Measurements from ENCODE around the gene IFI35.

IFI35 gene

DNA sequence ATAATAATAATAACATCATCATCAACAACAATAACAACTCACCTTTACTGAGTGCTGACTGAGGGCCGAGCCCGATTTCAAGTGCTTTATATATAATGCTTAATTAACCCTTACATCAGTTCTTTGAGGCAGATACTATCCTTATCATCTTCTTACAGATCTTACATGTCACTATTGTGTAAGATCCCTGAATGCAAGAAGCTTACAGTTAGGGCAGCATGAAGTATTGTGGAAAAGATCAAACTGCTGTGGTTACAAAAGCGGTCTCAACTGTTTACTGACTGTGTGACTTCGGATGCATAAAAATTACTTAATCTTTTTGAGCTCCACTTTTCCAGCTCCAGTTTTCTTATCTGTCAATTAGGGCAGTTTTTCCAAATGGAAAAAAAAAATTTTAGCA, 12.3 kb downstream of the IFI35 start:
- no peak for DNase-seq (ENCODE audit: low read depth)
- H3K4me3 ChIP-seq (ENCODE audit: control insufficient read depth, low read depth, low read length) = no peak overlapping the region
- TF ChIP-seq, protein P1, sequence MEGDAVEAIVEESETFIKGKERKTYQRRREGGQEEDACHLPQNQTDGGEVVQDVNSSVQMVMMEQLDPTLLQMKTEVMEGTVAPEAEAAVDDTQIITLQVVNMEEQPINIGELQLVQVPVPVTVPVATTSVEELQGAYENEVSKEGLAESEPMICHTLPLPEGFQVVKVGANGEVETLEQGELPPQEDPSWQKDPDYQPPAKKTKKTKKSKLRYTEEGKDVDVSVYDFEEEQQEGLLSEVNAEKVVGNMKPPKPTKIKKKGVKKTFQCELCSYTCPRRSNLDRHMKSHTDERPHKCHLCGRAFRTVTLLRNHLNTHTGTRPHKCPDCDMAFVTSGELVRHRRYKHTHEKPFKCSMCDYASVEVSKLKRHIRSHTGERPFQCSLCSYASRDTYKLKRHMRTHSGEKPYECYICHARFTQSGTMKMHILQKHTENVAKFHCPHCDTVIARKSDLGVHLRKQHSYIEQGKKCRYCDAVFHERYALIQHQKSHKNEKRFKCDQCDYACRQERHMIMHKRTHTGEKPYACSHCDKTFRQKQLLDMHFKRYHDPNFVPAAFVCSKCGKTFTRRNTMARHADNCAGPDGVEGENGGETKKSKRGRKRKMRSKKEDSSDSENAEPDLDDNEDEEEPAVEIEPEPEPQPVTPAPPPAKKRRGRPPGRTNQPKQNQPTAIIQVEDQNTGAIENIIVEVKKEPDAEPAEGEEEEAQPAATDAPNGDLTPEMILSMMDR (IDR thresholded peaks at IDR 0.05; ENCODE audit: control insufficient read depth, insufficient read depth, low read depth, low read length, missing control alignments) = no peak

DNA sequence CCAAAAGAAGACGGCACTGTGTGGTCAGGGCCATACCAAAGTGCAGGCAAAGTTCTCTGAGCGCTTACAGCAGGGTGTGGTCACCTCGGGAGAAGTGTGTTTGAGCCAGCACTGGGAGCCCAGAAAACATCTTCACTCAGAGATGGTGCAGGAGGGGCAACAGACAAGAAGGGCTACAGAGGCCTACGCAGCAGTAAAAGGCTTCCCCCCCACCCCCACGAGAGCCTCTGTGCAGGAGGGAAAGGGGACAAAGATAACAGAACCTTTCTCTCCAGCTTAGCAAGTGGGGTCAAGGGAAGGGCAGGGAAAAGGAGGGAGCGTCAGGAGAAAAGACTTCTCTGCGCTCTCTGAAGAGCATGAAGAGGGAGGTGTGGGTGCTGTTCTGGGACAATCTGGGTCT, 12.8 kb downstream of the IFI35 start:
- H3K4me3 ChIP-seq (ENCODE audit: control insufficient read depth, low read depth, low read length) = no peak overlapping the region
- no peak for DNase-seq (ENCODE audit: low read depth)
- TF ChIP-seq, protein P1 (IDR thresholded peaks at IDR 0.05; ENCODE audit: control insufficient read depth, insufficient read depth, low read depth, low read length, missing control alignments) = no peak

DNA sequence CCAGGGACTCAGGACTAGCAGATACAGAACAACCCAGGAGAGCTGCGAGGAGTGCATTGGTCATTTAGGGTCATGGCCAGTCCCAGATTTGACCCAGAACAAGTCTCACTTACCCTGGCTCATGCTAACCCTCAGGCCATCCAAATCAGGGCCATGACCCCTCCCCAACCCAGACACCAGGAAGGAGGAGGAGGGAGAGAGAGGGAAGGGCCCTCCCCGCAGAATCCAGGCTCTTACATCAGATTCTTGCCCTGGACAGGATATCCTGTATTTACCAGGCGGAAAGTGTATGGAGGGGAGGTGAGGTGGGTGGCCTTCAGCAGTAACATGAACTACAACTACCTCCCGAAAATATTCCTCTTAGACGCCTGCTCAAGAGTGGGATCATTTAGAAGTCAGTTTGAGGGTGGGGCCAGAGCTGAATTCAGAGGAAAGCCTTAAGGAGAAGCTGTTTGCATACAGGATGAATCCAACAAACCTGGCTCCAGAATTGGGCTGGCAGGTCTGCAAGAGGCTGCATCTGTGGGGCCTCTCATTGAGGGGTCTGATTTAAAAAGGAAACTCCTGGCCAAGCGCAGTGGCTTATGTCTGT, 13.5 kb downstream of the IFI35 start:
- no peak for DNase-seq (ENCODE audit: low read depth)
- H3K4me3 ChIP-seq (ENCODE audit: control insufficient read depth, low read depth, low read length) = no peak overlapping the region
- TF ChIP-seq, protein P1 (IDR thresholded peaks at IDR 0.05; ENCODE audit: control insufficient read depth, insufficient read depth, low read depth, low read length, missing control alignments) = no peak

DNA sequence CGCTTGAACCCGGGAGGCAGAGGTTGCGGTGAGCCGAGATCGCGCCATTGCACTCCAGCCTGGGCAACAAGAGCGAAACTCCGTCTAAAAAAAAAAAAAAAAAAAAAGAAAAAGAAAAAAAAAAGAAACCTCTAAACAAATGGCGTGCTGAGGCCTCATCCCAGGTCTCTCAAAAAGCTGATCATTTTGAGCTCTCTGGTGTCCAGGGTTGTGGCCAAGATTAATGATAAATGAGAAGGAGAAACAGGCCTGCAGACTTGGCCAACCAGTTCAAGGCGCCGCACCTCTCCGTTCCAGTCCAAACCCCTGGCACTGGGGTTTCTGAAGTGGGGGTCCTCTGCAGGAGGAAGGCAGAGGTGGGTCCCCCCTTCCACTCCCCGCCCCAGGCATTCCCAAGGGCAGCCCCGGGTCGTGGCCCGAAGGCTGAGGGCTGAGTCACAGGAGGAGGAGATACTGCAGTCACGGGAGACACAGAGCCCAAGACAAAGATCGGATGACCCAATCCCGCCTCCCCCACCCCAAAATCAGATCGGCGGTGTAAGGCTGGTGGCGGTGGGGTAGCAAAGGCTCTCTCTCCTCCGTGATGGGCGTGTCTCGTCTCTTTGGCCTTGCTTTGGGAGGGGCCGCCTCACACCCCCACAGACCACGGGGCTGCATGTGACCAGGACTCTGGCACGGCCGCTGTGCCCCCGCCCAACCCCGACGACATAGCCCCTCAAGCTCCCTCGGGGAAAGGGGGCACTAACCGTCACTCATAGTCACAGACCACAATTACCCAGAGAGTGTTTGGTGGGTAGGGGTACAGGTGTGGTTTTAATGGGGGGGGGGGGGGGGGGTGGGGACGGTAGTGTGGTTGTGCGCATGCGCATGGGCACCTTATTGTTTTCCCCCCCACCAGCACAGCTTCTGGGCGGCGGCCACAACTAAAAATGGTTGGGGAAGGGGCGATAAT, 14.5 kb downstream of the IFI35 start:
- no peak for DNase-seq (ENCODE audit: low read depth)
- peak overlapping the region; percentile 93 for H3K4me3 ChIP-seq (ENCODE audit: control insufficient read depth, low read depth, low read length)
- TF ChIP-seq, protein P1 (IDR thresholded peaks at IDR 0.05; ENCODE audit: control insufficient read depth, insufficient read depth, low read depth, low read length, missing control alignments) = no peak

DNA sequence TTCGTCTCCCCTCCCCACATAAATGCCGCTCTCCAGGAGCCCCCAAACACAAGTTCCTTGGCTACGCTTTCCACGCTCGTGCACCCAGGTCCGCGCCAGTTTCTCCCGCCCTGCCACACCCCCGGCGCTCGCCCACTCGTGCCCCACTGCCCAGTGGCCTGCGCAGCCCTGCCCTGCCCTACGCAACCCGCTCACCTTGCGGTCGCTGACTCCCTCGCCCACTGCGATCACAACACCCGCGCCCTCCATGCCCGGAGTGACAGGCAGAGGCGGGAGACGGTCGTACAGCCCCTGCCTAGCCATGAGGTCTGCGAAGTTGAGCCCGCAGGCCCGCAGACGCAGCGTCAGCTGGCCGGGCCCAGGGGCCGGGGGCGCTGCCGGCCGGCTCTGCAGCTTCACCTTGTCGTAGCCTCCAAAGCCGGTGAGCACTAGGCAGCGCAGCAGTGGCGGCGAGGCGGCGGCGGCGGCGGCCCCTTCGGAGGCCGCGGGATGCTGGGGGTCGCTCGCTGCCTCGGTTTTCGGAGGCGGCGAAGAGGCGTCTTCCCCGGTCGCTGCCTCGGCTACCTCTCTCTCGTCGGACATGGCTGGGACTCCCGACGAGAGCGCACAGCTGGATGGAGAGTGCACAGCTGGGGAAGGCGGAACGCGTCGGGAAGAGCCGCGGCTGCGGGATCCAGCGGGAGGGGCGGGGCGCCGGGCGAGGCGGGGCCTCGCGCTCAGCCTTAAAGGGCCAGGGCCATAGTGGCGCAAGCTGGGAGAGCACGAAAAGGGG, 15.3 kb downstream of the IFI35 start, which contains the start of gene VAT1:
VAT1 (minus strand) TSS at position 645 of the 772 bp plus-strand sequence; CDS start at position 582, 63 bp downstream.
- H3K4me3 ChIP-seq (ENCODE audit: control insufficient read depth, low read depth, low read length) = peak within 1 kb of the TSS; percentile 93
- TF ChIP-seq, protein P1 (IDR thresholded peaks at IDR 0.05; ENCODE audit: control insufficient read depth, insufficient read depth, low read depth, low read length, missing control alignments) = no peak
- DNase-seq (ENCODE audit: low read depth) = no peak

All from AG09309 (cell line).